Sigmoid colon (tissue), 7 donors: ENCODE data around the gene TCERG1L. TPM values are rescaled to one million over a fixed set of nuclear protein-coding genes. Genes with fewer than 3 reads are reported as not detected.

Experiments
- DNase-seq: peaks from one replicate; pipeline ENCODE4 v3.0.0-alpha.2; 2019
- H3K27ac ChIP-seq, 4 donors: fragments of 200-600 bp; sonication (generic); one replicate each; pipeline ENCODE4 v1.5.1; 2016 to 2019; ENCODE audit warnings: mild to moderate bottlenecking in 1 of 4
- H3K27me3 ChIP-seq, 3 donors: fragments of 200-600 bp; sonication (generic); one replicate each; pipeline ENCODE4 v1.5.1; 2019; ENCODE audit warnings: mild to moderate bottlenecking in 1 of 3
- H3K36me3 ChIP-seq, 4 donors: fragments of 200-600 bp; sonication (generic); one replicate each; pipeline ENCODE4 v1.5.1; 2016 to 2019
- H3K4me1 ChIP-seq, 4 donors: fragments of 200-600 bp; sonication (generic); one replicate each; pipeline ENCODE4 v1.5.1; 2017 to 2019
- H3K4me3 ChIP-seq, 4 donors: fragments of 200-600 bp; sonication (generic); one replicate each; pipeline ENCODE4 v1.5.1; 2017 to 2019; ENCODE audit warnings: mild to moderate bottlenecking in 2 of 4, moderate library complexity in 1 of 4
- H3K9me3 ChIP-seq, 4 donors: fragments of 200-600 bp in 3 of 4; sonication (generic) in 3 of 4; one replicate each; pipeline versions ENCODE4 v1.5.1 to v1.6.1; 2013 to 2019
- CTCF ChIP-seq, 4 experiments: fragments of 450-650 bp in 3 of 4; fragments of 200-600 bp in 1 of 4; IDR thresholded peaks; one replicate each; pipeline ENCODE4 v1.5.1; 2016 to 2019; ENCODE audit warnings: antibody characterized with exemption in 4 of 4, mild to moderate bottlenecking in 3 of 4, moderate library complexity in 2 of 4
- EP300 ChIP-seq, 4 donors: sonication (generic); formaldehyde crosslinking; IDR thresholded peaks; one replicate each; pipeline ENCODE4 v1.6.1; 2017; ENCODE audit warnings: antibody characterized with exemption in 4 of 4
- POLR2A ChIP-seq, 2 donors: fragments of 450-650 bp; IDR thresholded peaks; one replicate each; pipeline ENCODE4 v1.6.1; 2016; ENCODE audit warnings: antibody characterized with exemption in 2 of 2, mild to moderate bottlenecking in 2 of 2, moderate library complexity in 2 of 2
- POLR2AphosphoS5 ChIP-seq, 4 donors: sonication (generic); formaldehyde crosslinking; IDR thresholded peaks; one replicate each; pipeline ENCODE4 v1.6.1; 2017; ENCODE audit warnings: antibody characterized with exemption in 4 of 4
- WGBS, 2 donors: extraction: QIAGEN DNeasy Blood & Tissue Kit; methylation state at CpG; one replicate each; pipeline ENCODE4 v1.1.7; 2013; 5-methylcytosine and 5-hydroxymethylcytosine counted together
- intact Hi-C: fragments of 100-400 bp; cut with DNase I; formaldehyde crosslinking; loops from one replicate; pipeline ENCODE4 v1.15.1; 2023
- polyA plus RNA-seq, 3 donors: library from polyadenylated mRNA; stranded (reverse); fragments of 200-250 nt; gene quantifications; one replicate each; pipeline ENCODE4 v1.2.3, GENCODE V29; 2013
- total RNA-seq, 4 donors: library from RNA; depleted of rRNA; stranded (reverse); fragments of >200 nt; gene quantifications; one replicate each; pipeline ENCODE4 v1.1.0, GENCODE V29; 2016
- donor health status: healthy with polysubstance abuse.
- donor health status: Bipolar disorder and iron deficiency.
- donor health status: healthy.

TCERG1L gene
- total and polyA plus RNA-seq, 7 donors, result under 0.01 to 0.55 (median 0.10) TPM; not detected in 4

DNA sequence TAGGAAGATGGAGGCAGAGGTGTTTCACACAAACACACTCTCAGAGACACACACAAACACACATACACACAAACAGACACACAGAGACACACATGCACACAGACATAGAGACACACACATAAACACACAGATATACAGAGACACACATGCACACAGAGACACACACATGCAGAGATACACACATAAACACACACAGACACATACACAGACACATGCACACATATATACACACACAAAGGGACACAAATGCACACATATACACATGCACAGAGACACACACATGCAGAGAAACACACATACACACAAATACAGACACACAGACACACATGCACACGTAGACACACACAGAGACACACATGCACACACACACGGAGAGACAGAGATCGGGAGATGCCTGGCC lies 163.3 kb downstream of the TCERG1L start:
- Histone ChIP-seq H3K27ac (no peak overlapping the region), H3K4me1 (no peaks in the 10 kb centered on the region), H3K36me3 (no peaks in the 10 kb centered on the region), H3K4me3 (no peak overlapping the region), H3K9me3 (peaks cover 0 to 7% (median 1%) of the 10 kb centered on the region in 4 donors), H3K27me3 (peaks cover 0 to 6% (median 0%) of the 10 kb centered on the region in 3 donors)
- intact Hi-C loops, result no loop called here
- no peak for DNase-seq
- WGBS, 2 donors, result 90 to 93% methylated on average over 3 of the region's 3 CpGs
- no peak for TF ChIP-seq EP300 (IDR thresholded peaks at IDR 0.05)
- TF ChIP-seq POLR2A (IDR thresholded peaks at IDR 0.05), result no peak
- no peak for TF ChIP-seq POLR2AphosphoS5 (IDR thresholded peaks at IDR 0.05)
- TF ChIP-seq CTCF (IDR thresholded peaks at IDR 0.05), result no peak

GRCh38 chr10:131147301-131147975 lies 164.1 kb downstream of the TCERG1L start:
- intact Hi-C loops, result no loop called here
- H3K36me3 ChIP-seq, result no peaks in the 10 kb centered on the region
- WGBS, 2 donors, result 80 to 83% methylated on average over 27 of the region's 27 CpGs
- H3K4me3 ChIP-seq, result no peak overlapping the region
- H3K27ac ChIP-seq, result no peak overlapping the region
- H3K27me3 ChIP-seq, result peaks cover 0 to 10% (median 0%) of the 10 kb centered on the region in 3 donors
- TF ChIP-seq POLR2A (IDR thresholded peaks at IDR 0.05) (no peak), EP300 (IDR thresholded peaks at IDR 0.05) (no peak), POLR2AphosphoS5 (IDR thresholded peaks at IDR 0.05) (no peak), CTCF (IDR thresholded peaks at IDR 0.05) (no peak)
- peaks cover 0 to 3% (median 1%) of the 10 kb centered on the region in 4 donors for H3K9me3 ChIP-seq
- DNase-seq, result no peak
- H3K4me1 ChIP-seq, result no peaks in the 10 kb centered on the region

DNA sequence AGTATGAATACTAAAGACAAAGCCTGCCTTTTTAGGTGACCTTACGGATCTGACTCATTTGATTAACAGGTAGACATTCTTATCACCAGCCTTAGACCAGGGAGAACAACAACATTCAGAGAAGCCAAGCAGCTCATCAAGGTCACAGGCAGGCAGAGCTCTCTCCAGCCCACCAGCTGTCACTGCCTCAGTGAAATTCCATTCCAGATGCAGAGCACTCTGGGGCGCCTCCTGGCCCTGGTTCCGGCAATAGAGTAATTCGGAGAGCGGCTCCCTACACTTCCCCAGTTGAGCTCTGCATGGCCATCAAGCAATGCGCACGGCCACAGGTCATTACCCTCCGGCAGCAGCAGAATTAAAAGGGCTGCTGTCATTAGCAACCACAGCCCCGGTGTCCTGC lies 164.7 kb downstream of the TCERG1L start:
- H3K27ac ChIP-seq, result no peak overlapping the region
- WGBS, 2 donors, result 85 to 86% methylated on average over 9 of the region's 9 CpGs
- H3K36me3 ChIP-seq, result no peaks in the 10 kb centered on the region
- DNase-seq, result no peak
- no peaks in the 10 kb centered on the region for H3K4me1 ChIP-seq
- peaks cover 0 to 3% (median 1%) of the 10 kb centered on the region in 4 donors for H3K9me3 ChIP-seq
- TF ChIP-seq POLR2AphosphoS5 (IDR thresholded peaks at IDR 0.05) (no peak), CTCF (IDR thresholded peaks at IDR 0.05) (no peak), POLR2A (IDR thresholded peaks at IDR 0.05) (no peak), EP300 (IDR thresholded peaks at IDR 0.05) (no peak)
- no peak overlapping the region for H3K4me3 ChIP-seq
- intact Hi-C loops, result no loop called here
- peaks cover 0 to 16% (median 0%) of the 10 kb centered on the region in 3 donors for H3K27me3 ChIP-seq

- intact Hi-C loops, result no loop called here
- Histone ChIP-seq H3K4me1 (no peaks in the 10 kb centered on the region), H3K4me3 (no peak overlapping the region), H3K9me3 (no peaks in the 10 kb centered on the region), H3K36me3 (no peaks in the 10 kb centered on the region), H3K27ac (no peak overlapping the region), H3K27me3 (peaks cover 0 to 16% (median 0%) of the 10 kb centered on the region in 3 donors)
- DNase-seq, result no peak
- WGBS, 2 donors, result 68 to 74% methylated on average over 6 of the region's 6 CpGs
- TF ChIP-seq POLR2AphosphoS5 (IDR thresholded peaks at IDR 0.05) (no peak), EP300 (IDR thresholded peaks at IDR 0.05) (no peak), CTCF (IDR thresholded peaks at IDR 0.05) (no peak), POLR2A (IDR thresholded peaks at IDR 0.05) (no peak)
Measured at GRCh38 chr10:131145756-131146155, 165.8 kb downstream of the TCERG1L start.
